Activated naive CD4-positive, alpha-beta T cell treated with anti-CD3 and anti-CD28 coated beads, Interleukin-2, amount 10 ng/mL, durations not matched to agents 7 days and 5 days (primary cell): ENCODE measurements around the gene ATP6V0B.

Source experiments
- CTCF ChIA-PET: fragments of 350-600 bp; sonication (Branson Sonifier 250); formaldehyde crosslinking; loops from one replicate; lab custom pipeline; 2021; ENCODE audit warnings: antibody characterized with exemption; lab: Charles Lee
- DNase-seq: peaks from one replicate; pipeline ENCODE4 v3.0.0-alpha.2; 2020
- H3K27ac Mint-ChIP-seq: one replicate; pipeline ENCODE4 v1.8.0; 2021; ENCODE audit warnings: mild to moderate bottlenecking, moderate library complexity, mixed read lengths
- H3K27me3 Mint-ChIP-seq: one replicate; pipeline ENCODE4 v1.8.0; 2021; ENCODE audit warnings: mild to moderate bottlenecking, mixed read lengths
- H3K36me3 Mint-ChIP-seq: one replicate; pipeline ENCODE4 v1.8.0; 2021; ENCODE audit warnings: mixed read lengths
- H3K4me1 Mint-ChIP-seq: one replicate; pipeline ENCODE4 v1.8.0; 2021; ENCODE audit warnings: mixed read lengths
- H3K4me3 Mint-ChIP-seq: one replicate; pipeline ENCODE4 v1.8.0; 2021; ENCODE audit warnings: mild to moderate bottlenecking, moderate library complexity, mixed read lengths
- H3K9me3 Mint-ChIP-seq: one replicate; pipeline ENCODE4 v1.8.0; 2021; ENCODE audit warnings: mixed read lengths

ATP6V0B gene

DNA sequence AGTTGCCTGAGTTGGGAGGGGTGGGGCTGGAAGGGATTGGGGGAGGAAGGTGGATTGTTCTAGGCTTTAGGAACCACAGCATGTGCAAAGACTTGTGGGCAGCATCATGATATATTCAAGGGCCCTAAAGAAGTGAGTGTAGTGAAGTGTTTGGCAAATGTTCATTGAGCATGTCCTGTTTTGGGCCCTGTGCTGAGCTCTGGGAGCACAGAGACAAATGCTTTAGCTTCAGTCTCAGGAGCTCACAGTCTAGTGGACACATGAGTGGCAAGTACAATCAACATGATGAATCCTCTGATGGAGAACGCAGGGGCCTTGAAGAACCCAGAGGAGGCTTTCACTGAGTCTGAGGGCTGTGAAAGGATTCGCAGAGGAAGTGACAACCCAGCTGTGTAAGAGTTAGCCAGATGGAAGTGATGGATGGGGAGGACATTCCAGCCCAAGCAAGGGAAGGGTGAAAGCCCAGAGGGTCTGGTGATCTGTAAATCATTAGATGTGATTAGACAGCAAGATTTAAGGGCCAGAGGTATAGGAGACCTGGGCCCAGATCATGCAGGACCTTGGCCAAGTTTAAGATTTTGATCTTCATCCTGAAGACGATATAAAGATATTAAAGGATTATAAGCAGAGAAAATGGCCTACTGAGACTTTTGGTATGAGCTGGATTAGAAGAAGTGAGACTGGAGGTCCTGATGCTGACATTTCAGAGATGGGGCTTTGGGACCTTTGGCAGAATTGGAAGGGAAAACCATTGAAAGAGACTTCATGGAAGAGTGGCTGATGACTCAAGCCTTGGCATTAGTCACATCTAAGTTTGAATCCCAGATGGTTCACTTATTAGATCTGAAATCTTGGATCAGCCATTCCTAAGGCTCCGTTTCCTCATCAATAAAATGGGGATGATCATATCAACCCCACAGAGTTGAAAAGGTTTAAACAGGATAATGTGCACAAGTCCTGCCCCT, 23.5 kb upstream of the ATP6V0B start:
- Mint-ChIP-seq H3K9me3 (no peaks in the 10 kb centered on the region), H3K36me3 (peaks cover 10% of the 10 kb centered on the region), H3K4me1 (peaks cover 24% of the 10 kb centered on the region), H3K4me3 (no peak overlapping the region), H3K27me3 (no peaks in the 10 kb centered on the region), H3K27ac (no peak overlapping the region)
- CTCF ChIA-PET: interaction anchor here (0.6 to 9.3 kb wide), 3 partner anchors 17 to 188 kb away, joined by 3 to 105 read pairs (median 8); partner anchors contain the start of gene ARTN
- no peak for DNase-seq

DNA sequence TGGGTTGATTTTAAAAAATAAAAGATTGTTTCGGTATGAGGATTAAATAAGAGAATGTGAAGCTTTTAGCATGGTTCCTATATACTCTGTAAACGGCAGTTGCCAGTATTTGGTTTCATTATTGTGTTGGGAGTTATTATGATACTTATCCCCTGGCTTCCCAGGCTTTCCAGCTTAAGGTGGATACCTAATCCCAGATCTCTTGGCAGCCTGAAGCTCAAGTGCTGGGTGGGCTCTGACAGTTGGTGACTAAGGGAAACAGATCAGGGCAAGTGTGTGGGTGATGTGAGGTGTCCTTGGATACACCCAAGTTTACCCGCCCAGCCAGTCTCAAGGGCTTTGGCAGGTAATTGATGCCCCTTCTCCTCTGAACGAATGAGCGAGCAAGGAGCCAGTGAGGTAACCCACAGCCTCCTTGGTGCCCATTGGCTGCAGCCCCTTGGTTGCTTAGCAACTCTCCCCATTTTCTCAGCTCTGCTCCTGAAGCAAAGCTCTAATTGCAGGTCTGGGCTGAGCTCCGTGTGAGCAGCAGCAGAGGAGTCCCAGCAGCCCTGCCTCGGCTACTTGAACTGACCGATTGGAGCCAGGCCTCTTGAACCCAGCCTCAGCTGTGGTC, 21.9 kb upstream of the ATP6V0B start:
- no peaks in the 10 kb centered on the region for H3K27me3 Mint-ChIP-seq
- CTCF ChIA-PET: interaction anchor here (1.2 kb wide), 1 partner anchor 84 kb away, joined by 4 read pairs; no protein-coding TSS in a partner anchor
- no peaks in the 10 kb centered on the region for H3K9me3 Mint-ChIP-seq
- no peak overlapping the region for H3K27ac Mint-ChIP-seq
- no peak overlapping the region for H3K4me3 Mint-ChIP-seq
- no peak for DNase-seq
- H3K4me1 Mint-ChIP-seq: peaks cover 17% of the 10 kb centered on the region
- H3K36me3 Mint-ChIP-seq: peaks cover 12% of the 10 kb centered on the region

DNA sequence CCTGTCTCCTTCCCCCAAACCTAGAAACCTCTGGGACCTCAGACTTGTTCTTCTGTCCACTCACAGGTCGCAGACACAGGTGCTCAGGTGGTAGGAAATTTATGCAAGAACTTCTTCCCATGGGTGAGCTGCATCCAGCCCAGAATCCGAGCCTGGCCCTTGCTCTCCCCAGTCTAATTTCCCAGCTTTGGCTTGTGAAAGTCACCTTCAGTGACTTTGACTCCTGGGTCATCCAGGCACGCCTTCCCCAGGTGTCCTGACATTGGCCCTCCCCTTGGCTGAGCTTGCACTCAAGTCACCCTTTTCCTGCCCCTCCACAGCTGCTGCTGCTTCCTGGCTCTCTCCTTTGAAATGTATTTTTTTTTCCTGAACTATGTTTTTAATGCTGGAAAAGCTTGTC, 21.4 kb upstream of the ATP6V0B start:
- CTCF ChIA-PET: interaction anchor here (1.2 to 2.9 kb wide), 2 partner anchors 19 to 83 kb away, joined by 4 to 15 read pairs; no protein-coding TSS in a partner anchor
- no peaks in the 10 kb centered on the region for H3K27me3 Mint-ChIP-seq
- H3K36me3 Mint-ChIP-seq: peaks cover 14% of the 10 kb centered on the region
- no peaks in the 10 kb centered on the region for H3K9me3 Mint-ChIP-seq
- H3K4me1 Mint-ChIP-seq: peaks cover 12% of the 10 kb centered on the region
- DNase-seq: no peak
- no peak overlapping the region for H3K4me3 Mint-ChIP-seq
- H3K27ac Mint-ChIP-seq: no peak overlapping the region

DNA sequence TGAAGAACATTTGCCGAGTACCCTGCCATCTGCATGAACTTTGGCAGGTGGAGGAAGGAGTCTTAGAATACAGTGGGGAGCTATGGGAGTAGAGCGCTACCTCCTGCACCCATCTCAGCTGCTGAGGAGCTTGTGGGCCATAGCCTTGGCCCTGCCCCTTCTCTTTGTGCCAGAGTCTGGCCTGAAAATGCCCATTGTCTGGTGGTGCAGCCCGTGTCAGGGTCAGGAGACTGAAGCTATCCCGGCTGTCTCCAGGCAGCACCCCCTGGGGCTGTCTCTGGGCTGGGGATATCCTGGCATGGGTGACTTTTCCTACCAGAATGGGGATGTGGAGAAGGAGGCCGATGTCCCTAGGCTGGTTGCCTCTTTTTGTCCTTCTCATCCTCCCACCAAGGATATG, 20.7 kb upstream of the ATP6V0B start:
- H3K4me3 Mint-ChIP-seq: no peak overlapping the region
- no peak overlapping the region for H3K27ac Mint-ChIP-seq
- no peak for DNase-seq
- H3K9me3 Mint-ChIP-seq: no peaks in the 10 kb centered on the region
- H3K36me3 Mint-ChIP-seq: peaks cover 17% of the 10 kb centered on the region
- H3K4me1 Mint-ChIP-seq: peaks cover 7% of the 10 kb centered on the region
- CTCF ChIA-PET: interaction anchor here (1.2 to 2.9 kb wide), 2 partner anchors 19 to 83 kb away, joined by 4 to 15 read pairs; no protein-coding TSS in a partner anchor
- no peaks in the 10 kb centered on the region for H3K27me3 Mint-ChIP-seq

DNA sequence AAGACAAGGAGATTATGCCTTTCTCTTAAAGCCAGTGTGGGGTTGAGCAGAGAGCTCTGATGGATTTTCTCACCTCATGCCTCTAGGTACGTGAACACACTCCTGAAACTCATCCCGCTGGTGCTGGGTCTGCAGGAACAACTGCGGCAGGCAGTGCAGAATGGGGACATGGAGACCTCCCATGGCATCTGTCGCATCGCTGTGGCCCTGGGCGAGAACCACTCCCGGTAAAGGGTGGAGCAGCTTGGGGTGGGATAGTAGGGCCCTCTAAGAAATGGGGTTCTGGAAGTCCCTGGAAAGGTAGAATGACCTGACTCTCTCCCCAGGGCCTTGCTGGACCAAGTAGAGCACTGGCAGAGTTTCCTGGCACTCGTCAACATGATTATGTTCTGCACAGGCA, 18.5 kb upstream of the ATP6V0B start:
- H3K27me3 Mint-ChIP-seq: no peaks in the 10 kb centered on the region
- no peak for DNase-seq
- peaks cover 9% of the 10 kb centered on the region for H3K36me3 Mint-ChIP-seq
- H3K4me1 Mint-ChIP-seq: no peaks in the 10 kb centered on the region
- H3K4me3 Mint-ChIP-seq: no peak overlapping the region
- H3K27ac Mint-ChIP-seq: no peak overlapping the region
- H3K9me3 Mint-ChIP-seq: no peaks in the 10 kb centered on the region
- CTCF ChIA-PET: interaction anchor here (1.2 to 2.9 kb wide), 3 partner anchors 10 to 22 kb away, joined by 3 to 15 read pairs (median 5); partner anchors contain the start of gene IPO13

DNA sequence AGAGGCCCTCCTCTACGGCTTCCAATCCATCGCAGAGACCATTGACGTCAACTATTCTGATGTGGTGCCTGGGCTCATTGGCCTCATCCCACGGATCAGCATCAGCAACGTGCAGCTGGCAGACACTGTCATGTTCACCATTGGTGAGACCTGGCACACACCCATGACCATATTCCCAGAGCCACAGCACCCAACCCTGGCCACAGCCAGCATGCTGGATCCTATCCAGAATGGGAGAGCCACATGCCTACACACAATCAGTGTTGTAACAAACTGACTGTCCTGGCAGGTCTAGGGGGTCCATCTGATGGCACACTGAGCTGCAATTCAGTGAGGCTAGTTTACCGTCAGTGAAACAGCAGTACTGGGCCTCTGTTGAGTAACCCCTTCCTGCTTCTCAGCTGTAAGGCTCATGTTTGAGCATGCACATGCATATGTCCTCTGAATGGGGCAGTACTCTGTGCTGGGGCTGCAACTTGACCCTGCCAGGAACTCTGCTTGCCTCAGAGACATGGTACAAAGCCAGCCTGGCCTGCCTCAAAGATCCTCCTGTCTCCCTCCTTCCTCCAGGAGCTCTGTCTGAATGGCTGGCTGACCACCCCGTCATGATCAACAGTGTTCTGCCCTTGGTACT, 17.2 kb upstream of the ATP6V0B start:
- Mint-ChIP-seq H3K27ac (no peak overlapping the region), H3K4me1 (no peaks in the 10 kb centered on the region), H3K4me3 (no peak overlapping the region), H3K36me3 (peaks cover 13% of the 10 kb centered on the region), H3K27me3 (no peaks in the 10 kb centered on the region), H3K9me3 (no peaks in the 10 kb centered on the region)
- no peak for DNase-seq
- CTCF ChIA-PET: interaction anchor here (2.1 kb wide), 1 partner anchor 23 kb away, joined by 5 read pairs; no protein-coding TSS in a partner anchor

DNA sequence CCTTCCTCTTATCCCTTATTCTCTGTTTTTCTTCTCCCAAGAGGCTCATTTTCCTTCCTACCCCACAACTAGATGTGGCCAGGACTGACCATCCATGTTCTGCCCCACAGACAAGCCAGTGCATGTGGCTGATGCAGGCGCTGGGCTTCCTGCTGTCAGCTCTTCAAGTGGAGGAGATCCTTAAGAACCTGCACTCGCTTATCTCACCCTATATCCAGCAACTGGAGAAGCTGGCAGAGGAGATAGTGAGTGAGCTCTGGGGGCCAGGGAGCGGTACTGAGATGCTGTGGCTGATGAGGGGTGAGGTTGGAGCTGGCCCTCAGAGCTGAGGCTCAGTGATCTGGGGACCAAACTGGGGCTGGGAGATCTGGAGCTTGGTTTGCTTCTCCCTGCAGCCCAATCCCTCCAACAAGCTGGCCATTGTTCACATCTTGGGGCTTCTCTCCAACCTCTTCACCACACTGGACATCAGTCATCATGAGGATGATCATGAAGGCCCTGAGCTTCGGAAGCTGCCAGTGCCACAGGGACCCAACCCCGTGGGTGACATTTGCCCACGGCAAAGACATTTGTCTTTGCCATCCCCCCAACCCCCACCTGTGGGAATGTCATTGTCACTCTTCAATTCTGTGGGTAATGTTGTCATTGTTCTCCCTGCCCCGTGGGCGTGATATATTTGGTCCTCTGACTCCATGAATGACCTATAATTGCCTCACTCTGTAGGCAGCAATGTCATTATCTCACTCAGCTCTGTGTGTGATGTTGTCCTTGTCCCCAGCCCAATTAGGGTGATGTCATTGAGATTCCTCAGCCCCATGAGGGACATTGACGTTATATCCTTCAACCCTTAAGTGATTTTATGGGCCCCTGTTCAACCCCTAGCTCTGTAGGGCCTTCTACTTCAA, 16.2 kb upstream of the ATP6V0B start:
- DNase-seq: no peak
- no peak overlapping the region for H3K27ac Mint-ChIP-seq
- peaks cover 14% of the 10 kb centered on the region for H3K36me3 Mint-ChIP-seq
- H3K4me1 Mint-ChIP-seq: no peaks in the 10 kb centered on the region
- H3K9me3 Mint-ChIP-seq: no peaks in the 10 kb centered on the region
- H3K4me3 Mint-ChIP-seq: no peak overlapping the region
- no peaks in the 10 kb centered on the region for H3K27me3 Mint-ChIP-seq
- CTCF ChIA-PET: interaction anchor here (0.8 to 2.1 kb wide), 4 partner anchors 12 to 195 kb away, joined by 3 to 5 read pairs (median 4); partner anchors contain the start of gene DPH2

DNA sequence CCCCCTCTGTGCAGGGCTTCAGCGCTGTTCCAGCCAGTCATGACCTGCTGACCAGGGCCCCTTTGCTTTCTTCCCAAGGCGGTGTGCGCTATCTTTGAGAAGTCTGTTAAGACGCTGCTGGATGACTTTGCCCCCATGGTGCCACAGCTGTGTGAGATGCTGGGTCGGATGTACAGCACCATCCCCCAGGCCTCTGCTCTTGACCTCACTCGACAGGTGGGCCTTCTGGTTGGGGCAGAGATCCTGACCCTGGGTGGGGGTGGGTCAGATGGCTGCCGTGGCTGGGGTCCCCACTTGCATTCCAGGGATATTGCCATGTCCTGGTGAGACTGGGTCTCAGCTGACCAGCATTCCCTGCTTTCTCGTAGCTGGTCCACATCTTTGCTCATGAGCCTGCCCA, 14.0 kb upstream of the ATP6V0B start:
- no peak for DNase-seq
- no peak overlapping the region for H3K27ac Mint-ChIP-seq
- peaks cover 14% of the 10 kb centered on the region for H3K36me3 Mint-ChIP-seq
- H3K4me3 Mint-ChIP-seq: no peak overlapping the region
- no peaks in the 10 kb centered on the region for H3K9me3 Mint-ChIP-seq
- H3K4me1 Mint-ChIP-seq: no peaks in the 10 kb centered on the region
- CTCF ChIA-PET: no interaction called here
- H3K27me3 Mint-ChIP-seq: no peaks in the 10 kb centered on the region

DNA sequence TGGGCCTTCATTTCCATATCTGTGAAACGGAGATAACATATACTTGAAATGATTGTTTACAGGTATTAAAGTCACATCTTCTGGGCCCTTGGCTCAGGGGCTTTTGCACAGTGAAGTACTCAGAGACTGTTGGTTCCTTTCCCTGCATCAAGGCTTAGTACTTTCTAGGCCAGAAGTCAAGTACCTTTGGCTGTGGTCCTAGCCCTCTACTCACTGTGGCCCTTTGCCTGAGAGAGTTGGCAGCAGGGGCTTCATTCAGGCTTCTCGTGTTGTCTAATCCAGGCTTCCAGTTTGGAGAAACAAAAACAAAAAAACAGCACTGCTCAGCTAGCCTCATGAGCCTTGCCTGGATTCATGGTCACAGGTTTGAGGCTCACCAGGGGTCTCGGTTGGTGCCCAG, 13.1 kb upstream of the ATP6V0B start:
- H3K9me3 Mint-ChIP-seq: no peaks in the 10 kb centered on the region

DNA sequence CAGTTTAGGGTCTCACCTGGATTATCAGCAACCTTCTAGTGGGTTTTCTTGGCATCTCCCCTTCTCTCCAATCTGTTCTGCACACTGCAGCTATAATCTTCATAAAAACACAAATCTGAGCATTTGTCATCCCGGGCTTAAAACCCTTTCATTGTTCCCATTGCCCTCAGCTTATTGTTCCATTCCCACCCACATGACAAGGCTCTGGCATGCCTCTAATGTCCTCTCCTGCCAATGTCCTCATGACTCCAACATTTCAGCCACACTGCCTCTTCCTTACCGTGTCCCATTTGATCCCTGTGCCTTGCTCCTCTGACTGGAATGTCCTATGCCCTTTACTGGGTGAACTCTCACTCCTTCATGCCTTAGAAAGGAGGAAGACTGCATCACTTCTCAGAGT, 12.4 kb upstream of the ATP6V0B start:
- no peaks in the 10 kb centered on the region for H3K4me1 Mint-ChIP-seq
- no peak overlapping the region for H3K4me3 Mint-ChIP-seq
- H3K36me3 Mint-ChIP-seq: peaks cover 12% of the 10 kb centered on the region
- H3K27me3 Mint-ChIP-seq: no peaks in the 10 kb centered on the region
- CTCF ChIA-PET: no interaction called here
- H3K9me3 Mint-ChIP-seq: no peaks in the 10 kb centered on the region
- no peak for DNase-seq
- no peak overlapping the region for H3K27ac Mint-ChIP-seq

More for the DNA sequence above, 13.1 kb upstream of the ATP6V0B start:
- Mint-ChIP-seq H3K27me3 (no peaks in the 10 kb centered on the region), H3K27ac (no peak overlapping the region), H3K4me3 (no peak overlapping the region), H3K4me1 (no peaks in the 10 kb centered on the region), H3K36me3 (peaks cover 14% of the 10 kb centered on the region)
- DNase-seq: no peak
- CTCF ChIA-PET: no interaction called here

DNA sequence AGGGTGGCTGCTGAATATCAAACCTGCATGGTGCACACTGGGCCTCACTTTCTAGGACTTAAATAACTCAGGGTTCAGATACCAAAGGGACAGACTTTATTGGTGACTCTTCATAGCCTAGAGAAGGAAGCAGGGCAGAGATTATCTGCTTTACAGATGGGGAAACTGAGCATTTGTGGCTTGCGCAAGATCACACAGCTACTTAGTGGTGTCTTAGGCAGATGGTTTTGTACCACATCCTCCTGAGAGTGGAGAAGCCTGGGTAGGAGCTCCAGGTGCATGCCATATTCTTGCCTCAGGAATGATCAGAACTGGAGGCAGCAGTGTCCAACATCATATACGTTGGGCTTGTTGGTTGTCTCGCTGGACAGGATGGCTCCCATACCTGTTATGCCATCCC, 11.8 kb upstream of the ATP6V0B start:
- CTCF ChIA-PET: no interaction called here
- no peak for DNase-seq
- no peaks in the 10 kb centered on the region for H3K9me3 Mint-ChIP-seq
- peaks cover 9% of the 10 kb centered on the region for H3K36me3 Mint-ChIP-seq
- no peaks in the 10 kb centered on the region for H3K27me3 Mint-ChIP-seq
- H3K4me3 Mint-ChIP-seq: no peak overlapping the region
- no peaks in the 10 kb centered on the region for H3K4me1 Mint-ChIP-seq
- no peak overlapping the region for H3K27ac Mint-ChIP-seq

DNA sequence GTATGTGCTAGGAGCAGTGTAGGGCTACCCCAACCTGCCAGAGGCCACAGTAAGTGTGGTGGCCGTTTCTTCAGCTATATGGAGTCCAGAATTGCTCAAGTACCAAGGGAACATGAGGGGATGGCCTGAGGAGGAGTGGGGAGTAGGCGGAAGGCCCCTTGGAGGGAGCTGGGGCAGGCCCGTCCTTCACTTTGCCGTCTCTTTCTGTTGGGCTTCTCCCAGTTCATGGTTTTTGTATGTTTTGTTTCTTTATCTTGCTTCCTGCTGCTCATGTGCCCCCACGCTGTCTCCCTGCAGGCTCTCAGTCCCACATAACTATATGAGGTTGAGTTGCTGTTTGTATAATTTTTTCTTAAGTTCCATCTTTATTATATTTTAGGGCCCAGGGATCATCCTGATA, 10.9 kb upstream of the ATP6V0B start:
- H3K36me3 Mint-ChIP-seq: peaks cover 8% of the 10 kb centered on the region
- no peak for DNase-seq
- CTCF ChIA-PET: interaction anchor here (0.6 to 1.3 kb wide), 3 partner anchors 29 to 328 kb away, joined by 3 to 5 read pairs (median 3); no protein-coding TSS in a partner anchor
- H3K4me3 Mint-ChIP-seq: no peak overlapping the region
- peaks cover 3% of the 10 kb centered on the region for H3K4me1 Mint-ChIP-seq
- H3K27me3 Mint-ChIP-seq: no peaks in the 10 kb centered on the region
- no peak overlapping the region for H3K27ac Mint-ChIP-seq
- H3K9me3 Mint-ChIP-seq: no peaks in the 10 kb centered on the region

DNA sequence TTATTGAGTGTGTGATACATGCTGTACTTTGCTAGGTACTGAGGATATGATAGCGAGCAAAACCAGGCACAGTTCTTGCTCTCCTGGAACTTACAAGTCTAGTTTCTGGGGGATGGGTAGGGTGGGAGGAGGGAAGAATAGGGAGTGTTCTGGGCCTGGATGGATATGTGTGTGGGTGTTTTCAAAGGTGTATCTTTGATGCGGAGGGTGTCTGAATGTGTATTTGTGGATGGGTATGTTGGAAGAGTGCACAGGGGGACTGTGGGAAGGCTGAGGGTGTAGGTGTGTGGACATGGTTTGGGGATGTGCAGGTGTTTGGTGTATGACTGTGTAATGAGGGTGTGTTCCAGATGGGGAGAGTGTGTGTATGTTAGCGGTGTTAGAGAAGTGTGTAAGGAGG, 9.4 kb upstream of the ATP6V0B start:
- H3K4me3 Mint-ChIP-seq: no peak overlapping the region
- no peaks in the 10 kb centered on the region for H3K27me3 Mint-ChIP-seq
- no peak for DNase-seq
- CTCF ChIA-PET: no interaction called here
- H3K27ac Mint-ChIP-seq: no peak overlapping the region
- peaks cover 15% of the 10 kb centered on the region for H3K4me1 Mint-ChIP-seq
- no peaks in the 10 kb centered on the region for H3K9me3 Mint-ChIP-seq
- H3K36me3 Mint-ChIP-seq: peaks cover 5% of the 10 kb centered on the region
